H1 (cell line): Measurements from ENCODE around the gene SMIM29. TPM values are rescaled to one million over a fixed set of nuclear protein-coding genes. Genes with fewer than 3 reads are reported as not detected.

ENCODE experiments used
- polyA plus RNA-seq, 7 experiments: library from polyadenylated mRNA; depleted of rRNA in 3 of 7; stranded (reverse) in 5 of 7; unstranded in 2 of 7; fragments of >200 nt in 5 of 7; fragments of 200-250 nt in 2 of 7; gene quantifications; 1 replicate in 5 of 7; 2 replicates in 1 of 7; 4 replicates in 1 of 7; pipeline versions ENCODE4 v1.2.1 to v1.2.3, GENCODE V29; 2011 to 2013; ENCODE audit warnings: missing spikeins in 2 of 7, mixed read lengths in 2 of 7
- total RNA-seq: library from RNA; stranded (reverse); fragmentation: NEBNext Ultra II Directional; extraction: Animal tissue kit (Norgen Biotek cat#: 25700); gene quantifications from 2 replicates; pipeline ENCODE4 v1.2.1, GENCODE V29; 2021
- TF ChIP-seq, protein P1 (sequence below): fragments of 300-600 bp; sonication (generic); IDR thresholded peaks from 2 replicates; pipeline ENCODE4 v1.7.1; 2012; ENCODE audit warnings: low read length, moderate library complexity, mild to moderate bottlenecking, inconsistent platforms; ENCODE audit not compliant: insufficient replicate concordance

The SMIM29 gene
- total and polyA plus RNA-seq, 2 of the 8 experiments (the other 6 are each of a cell fraction or from before 2014, with no cell fraction given), result 7.0 to 22.4 TPM

- TF ChIP-seq, protein P1, sequence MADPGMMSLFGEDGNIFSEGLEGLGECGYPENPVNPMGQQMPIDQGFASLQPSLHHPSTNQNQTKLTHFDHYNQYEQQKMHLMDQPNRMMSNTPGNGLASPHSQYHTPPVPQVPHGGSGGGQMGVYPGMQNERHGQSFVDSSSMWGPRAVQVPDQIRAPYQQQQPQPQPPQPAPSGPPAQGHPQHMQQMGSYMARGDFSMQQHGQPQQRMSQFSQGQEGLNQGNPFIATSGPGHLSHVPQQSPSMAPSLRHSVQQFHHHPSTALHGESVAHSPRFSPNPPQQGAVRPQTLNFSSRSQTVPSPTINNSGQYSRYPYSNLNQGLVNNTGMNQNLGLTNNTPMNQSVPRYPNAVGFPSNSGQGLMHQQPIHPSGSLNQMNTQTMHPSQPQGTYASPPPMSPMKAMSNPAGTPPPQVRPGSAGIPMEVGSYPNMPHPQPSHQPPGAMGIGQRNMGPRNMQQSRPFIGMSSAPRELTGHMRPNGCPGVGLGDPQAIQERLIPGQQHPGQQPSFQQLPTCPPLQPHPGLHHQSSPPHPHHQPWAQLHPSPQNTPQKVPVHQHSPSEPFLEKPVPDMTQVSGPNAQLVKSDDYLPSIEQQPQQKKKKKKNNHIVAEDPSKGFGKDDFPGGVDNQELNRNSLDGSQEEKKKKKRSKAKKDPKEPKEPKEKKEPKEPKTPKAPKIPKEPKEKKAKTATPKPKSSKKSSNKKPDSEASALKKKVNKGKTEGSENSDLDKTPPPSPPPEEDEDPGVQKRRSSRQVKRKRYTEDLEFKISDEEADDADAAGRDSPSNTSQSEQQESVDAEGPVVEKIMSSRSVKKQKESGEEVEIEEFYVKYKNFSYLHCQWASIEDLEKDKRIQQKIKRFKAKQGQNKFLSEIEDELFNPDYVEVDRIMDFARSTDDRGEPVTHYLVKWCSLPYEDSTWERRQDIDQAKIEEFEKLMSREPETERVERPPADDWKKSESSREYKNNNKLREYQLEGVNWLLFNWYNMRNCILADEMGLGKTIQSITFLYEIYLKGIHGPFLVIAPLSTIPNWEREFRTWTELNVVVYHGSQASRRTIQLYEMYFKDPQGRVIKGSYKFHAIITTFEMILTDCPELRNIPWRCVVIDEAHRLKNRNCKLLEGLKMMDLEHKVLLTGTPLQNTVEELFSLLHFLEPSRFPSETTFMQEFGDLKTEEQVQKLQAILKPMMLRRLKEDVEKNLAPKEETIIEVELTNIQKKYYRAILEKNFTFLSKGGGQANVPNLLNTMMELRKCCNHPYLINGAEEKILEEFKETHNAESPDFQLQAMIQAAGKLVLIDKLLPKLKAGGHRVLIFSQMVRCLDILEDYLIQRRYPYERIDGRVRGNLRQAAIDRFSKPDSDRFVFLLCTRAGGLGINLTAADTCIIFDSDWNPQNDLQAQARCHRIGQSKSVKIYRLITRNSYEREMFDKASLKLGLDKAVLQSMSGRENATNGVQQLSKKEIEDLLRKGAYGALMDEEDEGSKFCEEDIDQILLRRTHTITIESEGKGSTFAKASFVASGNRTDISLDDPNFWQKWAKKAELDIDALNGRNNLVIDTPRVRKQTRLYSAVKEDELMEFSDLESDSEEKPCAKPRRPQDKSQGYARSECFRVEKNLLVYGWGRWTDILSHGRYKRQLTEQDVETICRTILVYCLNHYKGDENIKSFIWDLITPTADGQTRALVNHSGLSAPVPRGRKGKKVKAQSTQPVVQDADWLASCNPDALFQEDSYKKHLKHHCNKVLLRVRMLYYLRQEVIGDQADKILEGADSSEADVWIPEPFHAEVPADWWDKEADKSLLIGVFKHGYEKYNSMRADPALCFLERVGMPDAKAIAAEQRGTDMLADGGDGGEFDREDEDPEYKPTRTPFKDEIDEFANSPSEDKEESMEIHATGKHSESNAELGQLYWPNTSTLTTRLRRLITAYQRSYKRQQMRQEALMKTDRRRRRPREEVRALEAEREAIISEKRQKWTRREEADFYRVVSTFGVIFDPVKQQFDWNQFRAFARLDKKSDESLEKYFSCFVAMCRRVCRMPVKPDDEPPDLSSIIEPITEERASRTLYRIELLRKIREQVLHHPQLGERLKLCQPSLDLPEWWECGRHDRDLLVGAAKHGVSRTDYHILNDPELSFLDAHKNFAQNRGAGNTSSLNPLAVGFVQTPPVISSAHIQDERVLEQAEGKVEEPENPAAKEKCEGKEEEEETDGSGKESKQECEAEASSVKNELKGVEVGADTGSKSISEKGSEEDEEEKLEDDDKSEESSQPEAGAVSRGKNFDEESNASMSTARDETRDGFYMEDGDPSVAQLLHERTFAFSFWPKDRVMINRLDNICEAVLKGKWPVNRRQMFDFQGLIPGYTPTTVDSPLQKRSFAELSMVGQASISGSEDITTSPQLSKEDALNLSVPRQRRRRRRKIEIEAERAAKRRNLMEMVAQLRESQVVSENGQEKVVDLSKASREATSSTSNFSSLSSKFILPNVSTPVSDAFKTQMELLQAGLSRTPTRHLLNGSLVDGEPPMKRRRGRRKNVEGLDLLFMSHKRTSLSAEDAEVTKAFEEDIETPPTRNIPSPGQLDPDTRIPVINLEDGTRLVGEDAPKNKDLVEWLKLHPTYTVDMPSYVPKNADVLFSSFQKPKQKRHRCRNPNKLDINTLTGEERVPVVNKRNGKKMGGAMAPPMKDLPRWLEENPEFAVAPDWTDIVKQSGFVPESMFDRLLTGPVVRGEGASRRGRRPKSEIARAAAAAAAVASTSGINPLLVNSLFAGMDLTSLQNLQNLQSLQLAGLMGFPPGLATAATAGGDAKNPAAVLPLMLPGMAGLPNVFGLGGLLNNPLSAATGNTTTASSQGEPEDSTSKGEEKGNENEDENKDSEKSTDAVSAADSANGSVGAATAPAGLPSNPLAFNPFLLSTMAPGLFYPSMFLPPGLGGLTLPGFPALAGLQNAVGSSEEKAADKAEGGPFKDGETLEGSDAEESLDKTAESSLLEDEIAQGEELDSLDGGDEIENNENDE, result no peak
Measured at GRCh38 chr6:34240329-34241248, 8.2 kb downstream of the SMIM29 start (continued).
